Psoas muscle (tissue), 8 donors: ENCODE data around the gene IGF2BP1. TPM values are rescaled to one million over a fixed set of nuclear protein-coding genes. Genes with fewer than 3 reads are reported as not detected.
"Not testable (repeated sequence)": the region's sequence is repeated elsewhere in the genome, so short reads cannot be mapped to it uniquely, and the experiment has no call there.

Experiments
- ATAC-seq, 4 donors: fragments of 200-7000 bp; cut with Tn5 transposase; one replicate each; pipeline ENCODE4 v1.9.1; 2020; ENCODE audit warnings: moderate library complexity in 3 of 4, mild to moderate bottlenecking in 2 of 4
- DNase-seq, 2 donors: peaks; one replicate each; pipeline ENCODE4 v3.0.0-alpha.2; 2020
- H3K27ac ChIP-seq: fragments of 200-600 bp; one replicate; pipeline ENCODE4 v1.8.0; 2022
- H3K27me3 ChIP-seq, 3 donors: fragments of 200-600 bp in 1 of 3; one replicate each; pipeline versions ENCODE4 v1.6.1 to v1.8.0; 2013 to 2022; ENCODE audit warnings: low read length in 2 of 3, mild to moderate bottlenecking in 2 of 3, moderate library complexity in 1 of 3; ENCODE audit not compliant: insufficient read depth in 3 of 3
- H3K36me3 ChIP-seq, 2 donors: fragments of 200-600 bp in 1 of 2; one replicate each; pipeline versions ENCODE4 v1.6.1 to v1.8.0; 2013 to 2022; ENCODE audit warnings: low read depth in 1 of 2, mild to moderate bottlenecking in 1 of 2, moderate library complexity in 1 of 2; ENCODE audit not compliant: insufficient read depth in 1 of 2
- H3K4me1 ChIP-seq: fragments of 200-600 bp; one replicate; pipeline ENCODE4 v1.8.0; 2022
- H3K4me3 ChIP-seq: fragments of 200-600 bp; one replicate; pipeline ENCODE4 v1.8.0; 2022; ENCODE audit warnings: mild to moderate bottlenecking
- H3K9me3 ChIP-seq: fragments of 200-600 bp; one replicate; pipeline ENCODE4 v1.8.0; 2022
- CTCF ChIP-seq: fragments of 200-600 bp; IDR thresholded peaks from one replicate; pipeline ENCODE4 v1.8.0; 2022; ENCODE audit warnings: antibody characterized with exemption
- WGBS, 3 donors: extraction: QIAGEN DNeasy Blood & Tissue Kit; methylation state at CpG; one replicate each; pipeline versions ENCODE4 v1.1.6 to v1.1.7; 2013; 5-methylcytosine and 5-hydroxymethylcytosine counted together
- intact Hi-C, 2 donors: fragments of 100-400 bp; cut with DNase I; formaldehyde crosslinking; loops; one replicate each; pipeline versions ENCODE4 v1.11.0 to v1.14.2; 2022
- polyA plus RNA-seq, 3 donors: library from polyadenylated mRNA; stranded (reverse); fragments of 200-250 nt; gene quantifications; one replicate each; pipeline ENCODE4 v1.2.3, GENCODE V29; 2013
- total RNA-seq, 4 donors: library from RNA; stranded (reverse); fragmentation: NEBNext Ultra II Directional in 2 of 4; extraction: Animal tissue kit (Norgen Biotek cat#: 25700) in 2 of 4; gene quantifications; one replicate each; pipeline versions ENCODE4 v1.2.1 to v1.2.4, GENCODE V29; 2021 to 2023
- donor health status: healthy with polysubstance abuse.
- donor health status: DM: no; HTN: no; CAD: no; lungs with moderate emphysema.
- donor health status: Bipolar disorder and iron deficiency.
- donor health status: healthy.
- donor health status: DM: yes; HTN: yes; CAD: no.
- donor health status: DM: no; HTN: no; CAD: no.
- donor health status: DM: no; HTN: no; CAD: no.
- donor health status: DM: yes; HTN: yes; CAD: no.

IGF2BP1 gene
- total and polyA plus RNA-seq, 7 donors = not detected

- Histone ChIP-seq H3K27me3 (peaks cover 0 to 30% (median 6%) of the 10 kb centered on the region in 3 donors), H3K27ac (no peak overlapping the region), H3K9me3 (no peaks in the 10 kb centered on the region), H3K4me3 (no peak overlapping the region), H3K4me1 (no peaks in the 10 kb centered on the region), H3K36me3 (no peaks in the 10 kb centered on the region)
- ATAC-seq (no peak), DNase-seq (no peak)
- intact Hi-C loops = no loop called here
- 36 to 45% (median 42%) methylated on average over 5 of the region's 5 CpGs for WGBS, 3 donors
- no peak for TF ChIP-seq CTCF
These were observed 24.0 kb downstream of the IGF2BP1 start for GRCh38 chr17:49021095-49021767.

DNA sequence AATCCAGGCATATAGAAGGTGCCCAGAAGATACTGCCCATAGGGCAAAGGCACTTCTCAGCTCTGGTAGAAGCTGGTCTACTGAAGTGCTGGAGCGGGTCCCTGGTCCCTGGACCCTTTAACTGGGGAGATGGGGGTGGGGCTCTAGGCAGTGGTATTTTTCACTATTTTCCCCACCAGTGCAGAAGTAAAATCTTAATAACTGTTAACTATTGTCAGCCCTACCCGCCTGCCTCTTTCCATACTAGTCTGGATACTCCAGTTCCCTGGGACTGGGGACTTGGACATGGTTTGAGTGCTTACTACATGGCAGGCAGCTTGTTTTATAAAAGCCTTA is 24.6 kb downstream of the IGF2BP1 start:
- TF ChIP-seq CTCF = no peak
- no peak for DNase-seq
- Histone ChIP-seq H3K27me3 (peaks cover 0 to 27% (median 3%) of the 10 kb centered on the region in 3 donors), H3K36me3 (no peaks in the 10 kb centered on the region), H3K27ac (no peak overlapping the region), H3K4me3 (no peak overlapping the region), H3K9me3 (no peaks in the 10 kb centered on the region), H3K4me1 (no peaks in the 10 kb centered on the region)
- intact Hi-C loops = no loop called here
- no peak for ATAC-seq
- WGBS, 3 donors = 94 to 97% (median 95%) methylated on average over 2 of the region's 2 CpGs

- H3K36me3 ChIP-seq = no peaks in the 10 kb centered on the region
- DNase-seq (no peak), ATAC-seq (no peak)
- no peaks in the 10 kb centered on the region for H3K4me1 ChIP-seq
- intact Hi-C loops = no loop called here
- WGBS, 3 donors = 53 to 66% (median 53%) methylated on average over 6 of the region's 6 CpGs
- no peak overlapping the region for H3K27ac ChIP-seq
- H3K9me3 ChIP-seq = no peaks in the 10 kb centered on the region
- H3K4me3 ChIP-seq = no peak overlapping the region
- H3K27me3 ChIP-seq = peaks cover 0 to 20% (median 0%) of the 10 kb centered on the region in 3 donors
- TF ChIP-seq CTCF = no peak
These were observed 25.3 kb downstream of the IGF2BP1 start for GRCh38 chr17:49022391-49022941.

DNA sequence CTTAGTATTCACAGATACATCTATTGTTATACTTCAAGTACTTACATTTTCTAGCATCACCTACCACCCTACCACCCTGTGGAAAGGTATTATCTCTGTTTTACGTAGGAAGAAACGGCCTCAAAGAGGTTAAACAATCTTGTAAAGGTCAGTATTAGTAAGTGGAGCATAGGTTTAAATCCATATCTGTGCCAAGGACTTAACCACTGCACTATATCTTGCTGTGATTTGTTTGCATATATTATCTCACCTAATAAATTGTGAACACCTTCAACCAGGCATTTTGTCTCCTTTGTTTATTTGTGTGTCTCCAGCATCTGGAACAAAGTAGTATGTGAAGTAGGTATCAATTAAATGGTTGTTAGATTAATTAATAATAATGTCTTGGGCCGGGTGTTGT is 27.3 kb downstream of the IGF2BP1 start:
- no peak for TF ChIP-seq CTCF
- DNase-seq = no peak
- Histone ChIP-seq H3K27ac (no peak overlapping the region), H3K27me3 (peaks cover 0 to 8% (median 0%) of the 10 kb centered on the region in 3 donors), H3K9me3 (no peaks in the 10 kb centered on the region), H3K4me3 (no peak overlapping the region), H3K4me1 (no peaks in the 10 kb centered on the region), H3K36me3 (no peaks in the 10 kb centered on the region)
- no peak for ATAC-seq
- WGBS, 3 donors = 64 to 85% (median 67%) methylated on average over 3 of the region's 3 CpGs
- intact Hi-C loops = no loop called here

- DNase-seq, ATAC-seq, H3K36me3 ChIP-seq, H3K27me3 ChIP-seq, H3K9me3 ChIP-seq, H3K4me1 ChIP-seq, intact Hi-C loops, H3K4me3 ChIP-seq, H3K27ac ChIP-seq: not testable (repeated sequence)
- 69 to 75% (median 73%) methylated on average over 4 of the region's 4 CpGs for WGBS, 3 donors
These were observed 29.3 kb downstream of the IGF2BP1 start for GRCh38 chr17:49026447-49026846.
